ENCODE measurements around the gene CFAP161. TPM values are rescaled to one million over a fixed set of nuclear protein-coding genes. Genes with fewer than 3 reads are reported as not detected.

The CFAP161 gene
- total RNA-seq (under 1 TPM in 1 of 5 donors, not detected in 4; 0.35 TPM), total RNA-seq (0 to 0.65 (median 0.22) reads per million in 29 experiments)
- not detected for total RNA-seq (2013)

DNA sequence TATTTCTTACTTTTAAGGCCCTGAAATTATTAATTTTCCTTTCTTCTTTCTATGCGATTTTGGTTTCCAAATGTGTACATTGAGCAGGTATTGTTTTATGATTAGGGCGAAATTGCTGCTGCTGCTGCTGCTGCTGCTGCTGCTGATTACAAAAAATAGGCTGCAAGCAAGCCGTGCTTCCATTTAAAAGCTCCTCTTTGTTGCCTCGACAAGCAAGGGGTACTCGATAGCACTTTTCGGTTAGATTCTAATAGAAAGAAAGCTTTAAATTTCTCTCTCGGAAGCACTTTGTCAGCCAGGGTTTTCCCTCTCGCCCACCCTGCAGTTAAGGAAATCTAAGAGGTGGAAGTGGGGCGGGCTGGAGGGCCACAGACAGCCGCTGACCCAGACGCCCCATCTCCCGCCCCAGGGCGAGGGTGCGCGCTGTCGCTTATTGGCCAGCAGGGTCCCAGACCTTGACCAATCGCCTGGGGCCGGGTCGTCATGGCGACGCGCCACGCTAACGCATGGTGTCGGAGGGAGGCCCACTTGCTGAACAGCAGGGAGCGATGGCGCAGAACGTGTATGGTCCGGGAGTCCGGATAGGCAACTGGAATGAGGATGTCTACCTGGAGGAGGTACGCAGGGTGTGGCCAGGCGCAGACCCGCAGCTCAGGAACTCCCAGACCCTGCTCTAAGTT is at the start of gene CFAP161:
Gene CFAP161, plus strand, starts transcription at position 489 of the 680 bp plus-strand sequence. Its CDS starts 60 bp downstream, at position 549.
- H3K4me3 Mint-ChIP-seq, result peak within 1 kb of the TSS; percentile 21 to 46 (median 23)
- POLR2A ChIA-PET, result no interaction called here
- Histone ChIP-seq H3K27me3 (replicated peaks in 1 of 2; ENCODE audit: control insufficient read depth in 2 of 2, extremely low read depth in 1 of 2, insufficient read depth in 2 of 2, low read length in 1 of 2) (peaks cover 2 to 16% of the 10 kb centered on the region in 2 experiments), H3K27ac (ENCODE audit: low read length) (no peak within 1 kb of the TSS), H3K4me3 (ENCODE audit: control insufficient read depth in 1 of 2, extremely low read depth in 1 of 2, low read length in 1 of 2) (peak within 1 kb of the TSS in 1 of 2 donors; percentile 17), H3K36me3 (ENCODE audit: control insufficient read depth in 2 of 2, extremely low read depth in 1 of 2, insufficient read depth in 1 of 2, low read length in 1 of 2) (no peaks in the 10 kb centered on the region), H3K9me3 (no peaks in the 10 kb centered on the region), H3K4me1 (ENCODE audit: control insufficient read depth in 1 of 2, extremely low read depth in 1 of 2, insufficient read depth in 2 of 2, low read length in 2 of 2) (peaks cover 0 to 6% of the 10 kb centered on the region in 2 experiments)
- ATAC-seq (replicated peaks in 1 of 4) (peak in 3 of 4 experiments; percentile 24 to 45 (median 29)), DNase-seq (peak in 10 of 35 experiments; percentile 2 to 29 (median 10))
- H3K4me1 Mint-ChIP-seq, result peaks cover 9 to 13% (median 11%) of the 10 kb centered on the region in 3 donors
- 22% methylated on average over 27 of the region's 33 CpGs for WGBS (ENCODE audit: insufficient coverage)
- CTCF ChIA-PET, result no interaction called here
- H3K27me3 Mint-ChIP-seq, result peaks cover 57 to 65% of the 10 kb centered on the region in 2 donors
- peaks cover 0 to 4% (median 0%) of the 10 kb centered on the region in 3 donors for H3K9me3 Mint-ChIP-seq
- H3K36me3 Mint-ChIP-seq, result peaks cover 3% of the 10 kb centered on the region
- no peak within 1 kb of the TSS for H3K27ac Mint-ChIP-seq

DNA sequence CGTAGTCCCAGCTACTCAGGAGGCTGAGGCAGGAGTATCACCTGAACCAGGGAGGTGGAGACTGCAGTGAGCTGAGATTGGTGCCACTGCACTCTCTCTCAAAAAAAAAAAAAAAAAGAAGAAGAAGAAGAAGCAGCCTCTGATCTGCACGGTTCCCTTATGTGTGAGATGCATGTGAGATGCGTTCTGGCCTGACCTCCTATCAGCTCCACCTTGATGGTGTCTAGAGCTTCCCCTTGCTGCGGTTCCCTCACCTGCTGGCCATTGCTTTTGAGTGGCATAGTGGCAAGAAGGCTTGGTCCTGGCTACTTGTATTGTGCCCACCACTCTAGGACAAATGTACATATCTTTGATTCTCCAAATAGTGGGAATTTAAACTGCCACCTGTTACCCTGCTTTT is 49.4 kb upstream of the CFAP161 start:
- Histone ChIP-seq H3K9me3 (no peaks in the 10 kb centered on the region), H3K36me3 (ENCODE audit: control insufficient read depth in 2 of 2, extremely low read depth in 1 of 2, insufficient read depth in 1 of 2, low read length in 1 of 2) (no peaks in the 10 kb centered on the region), H3K4me1 (ENCODE audit: control insufficient read depth in 1 of 2, extremely low read depth in 1 of 2, insufficient read depth in 2 of 2, low read length in 2 of 2) (no peaks in the 10 kb centered on the region), H3K27me3 (replicated peaks in 1 of 2; ENCODE audit: control insufficient read depth in 2 of 2, extremely low read depth in 1 of 2, insufficient read depth in 2 of 2, low read length in 1 of 2) (no peaks in the 10 kb centered on the region), H3K4me3 (ENCODE audit: control insufficient read depth in 1 of 2, extremely low read depth in 1 of 2, low read length in 1 of 2) (no peak overlapping the region), H3K27ac (ENCODE audit: low read length) (no peak overlapping the region)
- POLR2A ChIA-PET, result no interaction called here
- no peaks in the 10 kb centered on the region for H3K4me1 Mint-ChIP-seq
- no peaks in the 10 kb centered on the region for H3K9me3 Mint-ChIP-seq
- no peak overlapping the region for H3K4me3 Mint-ChIP-seq
- no peaks in the 10 kb centered on the region for H3K36me3 Mint-ChIP-seq
- H3K27ac Mint-ChIP-seq, result no peak overlapping the region
- peaks cover 4 to 6% of the 10 kb centered on the region in 2 donors for H3K27me3 Mint-ChIP-seq
- ATAC-seq (replicated peaks in 1 of 4) (no peak), DNase-seq (no peak)
- WGBS (ENCODE audit: insufficient coverage), result 86% methylated on average over 1 of the region's 4 CpGs
- CTCF ChIA-PET, result no interaction called here

DNA sequence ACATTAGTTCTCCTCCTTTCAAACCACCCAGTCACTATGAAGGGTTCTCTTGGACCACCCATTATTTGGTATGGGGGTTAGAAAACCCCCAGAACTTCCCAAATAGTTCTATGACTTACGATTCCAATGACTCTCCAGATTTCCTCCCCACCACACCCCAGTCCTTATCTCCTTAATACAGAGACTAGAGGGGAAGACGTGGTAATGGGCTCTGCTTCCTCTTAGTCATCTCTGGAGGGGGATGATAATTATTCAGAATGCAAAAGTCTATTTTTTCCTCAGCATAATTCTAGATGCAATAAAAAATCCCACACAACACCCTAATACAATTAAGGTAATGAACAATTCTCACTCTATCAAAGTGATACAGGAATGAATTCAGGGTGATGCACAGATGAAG is 48.9 kb upstream of the CFAP161 start:
- no peaks in the 10 kb centered on the region for H3K9me3 Mint-ChIP-seq
- no CpG with 5 or more reads among the region's 2 CpGs for WGBS (ENCODE audit: insufficient coverage)
- H3K27me3 Mint-ChIP-seq, result peaks cover 4 to 9% of the 10 kb centered on the region in 2 donors
- Histone ChIP-seq H3K27ac (ENCODE audit: low read length) (no peak overlapping the region), H3K36me3 (ENCODE audit: control insufficient read depth in 2 of 2, extremely low read depth in 1 of 2, insufficient read depth in 1 of 2, low read length in 1 of 2) (no peaks in the 10 kb centered on the region), H3K4me1 (ENCODE audit: control insufficient read depth in 1 of 2, extremely low read depth in 1 of 2, insufficient read depth in 2 of 2, low read length in 2 of 2) (no peaks in the 10 kb centered on the region), H3K9me3 (no peaks in the 10 kb centered on the region), H3K27me3 (replicated peaks in 1 of 2; ENCODE audit: control insufficient read depth in 2 of 2, extremely low read depth in 1 of 2, insufficient read depth in 2 of 2, low read length in 1 of 2) (no peaks in the 10 kb centered on the region), H3K4me3 (ENCODE audit: control insufficient read depth in 1 of 2, extremely low read depth in 1 of 2, low read length in 1 of 2) (no peak overlapping the region)
- DNase-seq, result no peak
- CTCF ChIA-PET, result no interaction called here
- POLR2A ChIA-PET, result no interaction called here
- H3K4me1 Mint-ChIP-seq, result no peaks in the 10 kb centered on the region
- H3K36me3 Mint-ChIP-seq, result no peaks in the 10 kb centered on the region
- ATAC-seq (replicated peaks in 1 of 4), result no peak
- no peak overlapping the region for H3K4me3 Mint-ChIP-seq
- no peak overlapping the region for H3K27ac Mint-ChIP-seq

- Mint-ChIP-seq H3K4me3 (no peak overlapping the region), H3K27ac (no peak overlapping the region), H3K4me1 (no peaks in the 10 kb centered on the region), H3K9me3 (no peaks in the 10 kb centered on the region), H3K27me3 (peaks cover 6 to 9% of the 10 kb centered on the region in 2 donors), H3K36me3 (no peaks in the 10 kb centered on the region)
- H3K27me3 ChIP-seq (replicated peaks in 1 of 2; ENCODE audit: control insufficient read depth in 2 of 2, extremely low read depth in 1 of 2, insufficient read depth in 2 of 2, low read length in 1 of 2), result no peaks in the 10 kb centered on the region
- POLR2A ChIA-PET, result no interaction called here
- H3K27ac ChIP-seq (ENCODE audit: low read length), result no peak overlapping the region
- H3K4me3 ChIP-seq (ENCODE audit: control insufficient read depth in 1 of 2, extremely low read depth in 1 of 2, low read length in 1 of 2), result no peak overlapping the region
- ATAC-seq (replicated peaks in 1 of 4) (no peak), DNase-seq (no peak)
- no peaks in the 10 kb centered on the region for H3K4me1 ChIP-seq (ENCODE audit: control insufficient read depth in 1 of 2, extremely low read depth in 1 of 2, insufficient read depth in 2 of 2, low read length in 2 of 2)
- H3K36me3 ChIP-seq (ENCODE audit: control insufficient read depth in 2 of 2, extremely low read depth in 1 of 2, insufficient read depth in 1 of 2, low read length in 1 of 2), result no peaks in the 10 kb centered on the region
- WGBS (ENCODE audit: insufficient coverage), result no CpG with 5 or more reads among the region's 5 CpGs
- H3K9me3 ChIP-seq, result no peaks in the 10 kb centered on the region
- CTCF ChIA-PET, result no interaction called here
Measured at GRCh38 chr15:81085898-81086297, 48.2 kb upstream of the CFAP161 start.

DNA sequence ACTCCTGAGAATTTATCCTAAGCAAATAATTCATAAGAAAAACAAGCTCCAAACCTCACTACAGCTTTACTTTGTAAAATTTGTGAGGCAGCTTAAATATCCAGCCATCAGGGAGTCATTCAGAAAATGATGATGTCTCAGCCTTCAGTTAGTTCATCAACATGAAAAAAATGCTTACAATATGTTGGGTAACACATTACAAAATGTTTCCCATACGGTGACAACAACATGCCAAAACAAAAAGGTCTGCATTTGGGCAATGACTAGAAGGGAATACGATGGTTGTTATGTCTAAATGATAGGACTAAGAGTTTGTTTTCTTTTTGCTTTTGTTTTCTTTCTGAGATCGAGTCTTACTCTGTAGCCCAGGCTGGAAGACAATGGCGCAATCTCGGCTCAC is 47.0 kb upstream of the CFAP161 start:
- H3K4me3 ChIP-seq (ENCODE audit: control insufficient read depth in 1 of 2, extremely low read depth in 1 of 2, low read length in 1 of 2), result no peak overlapping the region
- no peaks in the 10 kb centered on the region for H3K27me3 ChIP-seq (replicated peaks in 1 of 2; ENCODE audit: control insufficient read depth in 2 of 2, extremely low read depth in 1 of 2, insufficient read depth in 2 of 2, low read length in 1 of 2)
- WGBS (ENCODE audit: insufficient coverage), result 90% methylated on average over 2 of the region's 5 CpGs
- no peaks in the 10 kb centered on the region for H3K4me1 ChIP-seq (ENCODE audit: control insufficient read depth in 1 of 2, extremely low read depth in 1 of 2, insufficient read depth in 2 of 2, low read length in 2 of 2)
- H3K27ac ChIP-seq (ENCODE audit: low read length), result no peak overlapping the region
- ATAC-seq (replicated peaks in 1 of 4), result no peak
- no peaks in the 10 kb centered on the region for H3K36me3 ChIP-seq (ENCODE audit: control insufficient read depth in 2 of 2, extremely low read depth in 1 of 2, insufficient read depth in 1 of 2, low read length in 1 of 2)
- H3K4me1 Mint-ChIP-seq, result no peaks in the 10 kb centered on the region
- H3K9me3 ChIP-seq, result no peaks in the 10 kb centered on the region
- ChIA-PET POLR2A (no interaction called here), CTCF (interaction anchor here in 1 of 2 donors (0.9 kb wide), 1 partner anchor 179 kb away, joined by 3 read pairs; no protein-coding TSS in a partner anchor)
- no peak overlapping the region for H3K27ac Mint-ChIP-seq
- no peaks in the 10 kb centered on the region for H3K9me3 Mint-ChIP-seq
- no peaks in the 10 kb centered on the region for H3K36me3 Mint-ChIP-seq
- H3K27me3 Mint-ChIP-seq, result peaks cover 6 to 9% of the 10 kb centered on the region in 2 donors
- no peak overlapping the region for H3K4me3 Mint-ChIP-seq
- DNase-seq, result no peak

DNA sequence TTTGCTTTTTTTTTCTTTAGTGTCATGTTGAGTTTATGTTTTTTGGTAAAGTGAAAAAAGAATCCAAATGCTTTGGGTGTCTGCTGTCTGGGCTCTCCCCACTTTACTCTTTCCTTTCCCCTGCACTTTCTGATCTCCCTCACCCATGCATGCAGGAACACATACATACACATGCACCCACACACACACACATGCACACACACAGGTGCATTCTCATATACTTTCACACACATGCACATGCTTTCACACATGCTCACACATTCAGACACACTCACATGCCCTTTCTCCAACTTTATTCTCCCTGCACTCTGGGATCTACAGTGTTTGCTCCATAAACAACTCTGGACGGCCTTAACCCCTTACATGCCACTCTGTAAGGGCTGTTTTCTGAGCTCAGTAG is 46.4 kb upstream of the CFAP161 start:
- H3K36me3 Mint-ChIP-seq, result no peaks in the 10 kb centered on the region
- no peak overlapping the region for H3K4me3 ChIP-seq (ENCODE audit: control insufficient read depth in 1 of 2, extremely low read depth in 1 of 2, low read length in 1 of 2)
- H3K4me1 ChIP-seq (ENCODE audit: control insufficient read depth in 1 of 2, extremely low read depth in 1 of 2, insufficient read depth in 2 of 2, low read length in 2 of 2), result no peaks in the 10 kb centered on the region
- H3K9me3 ChIP-seq, result no peaks in the 10 kb centered on the region
- H3K27ac Mint-ChIP-seq, result no peak overlapping the region
- H3K4me3 Mint-ChIP-seq, result no peak overlapping the region
- H3K36me3 ChIP-seq (ENCODE audit: control insufficient read depth in 2 of 2, extremely low read depth in 1 of 2, insufficient read depth in 1 of 2, low read length in 1 of 2), result no peaks in the 10 kb centered on the region
- CTCF ChIA-PET, result interaction anchor here in 1 of 2 donors (0.6 kb wide), 1 partner anchor 19 kb away, joined by 4 read pairs; no protein-coding TSS in a partner anchor
- no peaks in the 10 kb centered on the region for H3K9me3 Mint-ChIP-seq
- POLR2A ChIA-PET, result no interaction called here
- DNase-seq, result no peak
- no peaks in the 10 kb centered on the region for H3K4me1 Mint-ChIP-seq
- peaks cover 8 to 16% of the 10 kb centered on the region in 2 donors for H3K27me3 Mint-ChIP-seq
- no peaks in the 10 kb centered on the region for H3K27me3 ChIP-seq (replicated peaks in 1 of 2; ENCODE audit: control insufficient read depth in 2 of 2, extremely low read depth in 1 of 2, insufficient read depth in 2 of 2, low read length in 1 of 2)
- H3K27ac ChIP-seq (ENCODE audit: low read length), result no peak overlapping the region
- no peak for ATAC-seq (replicated peaks in 1 of 4)
- WGBS (ENCODE audit: insufficient coverage), result 80% methylated on average over 1 of the region's 1 CpG

Data from T-cell (primary cell).